Naive thymus-derived CD4-positive, alpha-beta T cell (primary cell): ENCODE results near the gene NOL9. TPM values are rescaled to one million over a fixed set of nuclear protein-coding genes. Genes with fewer than 3 reads are reported as not detected.

Experiments used
- ATAC-seq: fragments of 150-1000 bp; cut with Tn5 transposase; 2 replicates; pipeline ENCODE4 v1.10.0; 2021; ENCODE audit warnings: mild to moderate bottlenecking, moderate library complexity
- CTCF ChIA-PET: fragments of 350-600 bp; sonication (Branson Sonifier 250); formaldehyde crosslinking; loops from one replicate; lab custom pipeline; 2021; ENCODE audit warnings: antibody characterized with exemption; lab: Charles Lee
- POLR2A ChIA-PET: fragments of 350-600 bp; sonication (Branson Sonifier 250); formaldehyde crosslinking; loops from one replicate; lab custom pipeline; 2021; ENCODE audit warnings: antibody characterized with exemption, inconsistent platforms; lab: Charles Lee
- DNase-seq, 9 donors: peaks; one replicate each; pipeline versions ENCODE4 v3.0.0 to v3.0.0-alpha.2; 2020 to 2022; ENCODE audit warnings: mixed read lengths in 1 of 9
- H3K27ac ChIP-seq: one replicate; pipeline ENCODE4 v1.7.0; 2013; ENCODE audit warnings: mild to moderate bottlenecking, low read depth, low read length, moderate library complexity
- H3K27me3 ChIP-seq, 2 donors: one replicate each; pipeline ENCODE4 v1.7.0; 2013; ENCODE audit warnings: low read length in 2 of 2, mild to moderate bottlenecking in 2 of 2, moderate library complexity in 2 of 2; ENCODE audit not compliant: control insufficient read depth in 2 of 2, insufficient read depth in 2 of 2
- H3K36me3 ChIP-seq, 3 experiments: 1 replicate in 2 of 3; 2 replicates in 1 of 3; pipeline ENCODE4 v1.7.0; 2013; ENCODE audit warnings: low read length in 3 of 3, mild to moderate bottlenecking in 3 of 3, moderate library complexity in 1 of 3; ENCODE audit not compliant: insufficient read depth in 3 of 3, control insufficient read depth in 2 of 3
- H3K4me1 ChIP-seq, 2 donors: one replicate each; pipeline ENCODE4 v1.7.0; 2013; ENCODE audit warnings: low read length in 2 of 2, mild to moderate bottlenecking in 2 of 2, moderate library complexity in 1 of 2; ENCODE audit not compliant: control insufficient read depth in 2 of 2, insufficient read depth in 2 of 2
- H3K4me3 ChIP-seq: 2 replicates; pipeline ENCODE4 v1.7.0; 2013; ENCODE audit warnings: mild to moderate bottlenecking, low read length
- H3K9me3 ChIP-seq, 3 experiments: 1 replicate in 2 of 3; 2 replicates in 1 of 3; pipeline ENCODE4 v1.7.0; 2013; ENCODE audit warnings: low read length in 3 of 3; ENCODE audit not compliant: control insufficient read depth in 2 of 3
- H3K27ac Mint-ChIP-seq, 9 donors: one replicate each; pipeline ENCODE4 v1.8.0; 2020 to 2022; ENCODE audit warnings: mixed read lengths in 9 of 9, mild to moderate bottlenecking in 8 of 9, moderate library complexity in 5 of 9, inconsistent platforms in 2 of 9
- H3K27me3 Mint-ChIP-seq, 5 donors: one replicate each; pipeline ENCODE4 v1.8.0; 2021 to 2022; ENCODE audit warnings: mixed read lengths in 5 of 5, mild to moderate bottlenecking in 1 of 5
- H3K36me3 Mint-ChIP-seq, 5 donors: one replicate each; pipeline ENCODE4 v1.8.0; 2020 to 2022; ENCODE audit warnings: mixed read lengths in 5 of 5, mild to moderate bottlenecking in 3 of 5, inconsistent platforms in 1 of 5
- H3K4me1 Mint-ChIP-seq, 7 donors: one replicate each; pipeline ENCODE4 v1.8.0; 2020 to 2022; ENCODE audit warnings: mixed read lengths in 7 of 7, mild to moderate bottlenecking in 3 of 7, inconsistent platforms in 1 of 7
- H3K4me3 Mint-ChIP-seq, 10 donors: one replicate each; pipeline ENCODE4 v1.8.0; 2020 to 2022; ENCODE audit warnings: mild to moderate bottlenecking in 10 of 10, mixed read lengths in 10 of 10, moderate library complexity in 6 of 10, inconsistent platforms in 2 of 10
- H3K9me3 Mint-ChIP-seq, 11 donors: one replicate each; pipeline ENCODE4 v1.8.0; 2020 to 2022; ENCODE audit warnings: mixed read lengths in 11 of 11, mild to moderate bottlenecking in 4 of 11, inconsistent platforms in 1 of 11, moderate library complexity in 1 of 11
- intact Hi-C, 2 donors: fragments of 100-400 bp; cut with micrococcal nuclease; formaldehyde crosslinking; loops; one replicate each; pipeline ENCODE4 v1.15.1; 2023
- polyA plus RNA-seq, 2 donors: library from polyadenylated mRNA; unstranded; fragments of 300-500 nt; fragmentation: Illumina TruSeq; gene quantifications; one replicate each; pipeline ENCODE4 v1.2.3, GENCODE V29; 2021
- total RNA-seq, 6 experiments: library from RNA in 5 of 6; stranded (reverse) in 5 of 6; gene quantifications; 1 replicate in 5 of 6; 2 replicates in 1 of 6; pipeline ENCODE4 v1.2.3 and lab custom pipeline; 2021 to 2026

Gene NOL9
- total and polyA plus RNA-seq, 7 experiments from 2014 or later, result 13.4 to 80.6 (median 57.4) TPM

DNA sequence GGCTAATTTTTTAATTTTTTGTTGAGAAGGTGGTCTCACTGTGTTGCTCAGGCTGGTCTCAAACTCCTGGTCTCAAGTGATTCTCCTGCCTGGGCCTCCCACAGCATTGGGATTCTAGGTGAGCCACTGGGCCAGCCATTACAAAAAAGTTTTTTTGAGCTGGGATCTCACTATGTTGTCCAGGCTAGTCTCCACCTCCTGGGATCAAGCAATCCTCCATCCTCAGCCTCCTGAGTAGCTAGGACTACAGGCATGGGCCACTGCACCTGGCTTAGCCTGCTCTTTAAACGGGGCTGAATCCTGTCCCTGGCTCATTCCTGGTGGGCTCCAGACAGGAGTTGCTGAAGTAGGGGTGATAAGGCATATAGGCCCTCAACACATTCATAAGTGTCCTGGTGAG is 3.3 kb upstream of the NOL9 start:
- H3K27ac Mint-ChIP-seq, result no peak overlapping the region
- ATAC-seq (no peak), DNase-seq (no peak)
- POLR2A ChIA-PET, result interaction anchor here (0.8 to 5.1 kb wide), 4 partner anchors 12 to 67 kb away, joined by 3 to 43 read pairs (median 4); no protein-coding TSS in a partner anchor
- H3K4me3 ChIP-seq, result no peak overlapping the region
- CTCF ChIA-PET, result interaction anchor here (0.7 to 1.6 kb wide), 2 partner anchors 54 to 69 kb away, joined by 3 to 4 read pairs; no protein-coding TSS in a partner anchor
- no peaks in the 10 kb centered on the region for H3K9me3 ChIP-seq
- H3K4me1 Mint-ChIP-seq, result peaks cover 0 to 15% (median 14%) of the 10 kb centered on the region in 7 donors
- H3K36me3 Mint-ChIP-seq, result no peaks in the 10 kb centered on the region
- no peak overlapping the region for H3K4me3 Mint-ChIP-seq
- intact Hi-C loops, result loop anchor here (10.0 kb wide), 1 partner anchor 227 kb away; the partner anchor contains the start of gene CAMTA1 (in 2 of the 2)
- H3K27me3 Mint-ChIP-seq, result peaks cover 0 to 2% (median 0%) of the 10 kb centered on the region in 5 donors
- peaks cover 0 to 3% (median 0%) of the 10 kb centered on the region in 3 experiments for H3K36me3 ChIP-seq
- peaks cover 8 to 18% of the 10 kb centered on the region in 2 donors for H3K4me1 ChIP-seq
- no peaks in the 10 kb centered on the region for H3K27me3 ChIP-seq
- no peaks in the 10 kb centered on the region for H3K9me3 Mint-ChIP-seq
- H3K27ac ChIP-seq, result no peak overlapping the region

DNA sequence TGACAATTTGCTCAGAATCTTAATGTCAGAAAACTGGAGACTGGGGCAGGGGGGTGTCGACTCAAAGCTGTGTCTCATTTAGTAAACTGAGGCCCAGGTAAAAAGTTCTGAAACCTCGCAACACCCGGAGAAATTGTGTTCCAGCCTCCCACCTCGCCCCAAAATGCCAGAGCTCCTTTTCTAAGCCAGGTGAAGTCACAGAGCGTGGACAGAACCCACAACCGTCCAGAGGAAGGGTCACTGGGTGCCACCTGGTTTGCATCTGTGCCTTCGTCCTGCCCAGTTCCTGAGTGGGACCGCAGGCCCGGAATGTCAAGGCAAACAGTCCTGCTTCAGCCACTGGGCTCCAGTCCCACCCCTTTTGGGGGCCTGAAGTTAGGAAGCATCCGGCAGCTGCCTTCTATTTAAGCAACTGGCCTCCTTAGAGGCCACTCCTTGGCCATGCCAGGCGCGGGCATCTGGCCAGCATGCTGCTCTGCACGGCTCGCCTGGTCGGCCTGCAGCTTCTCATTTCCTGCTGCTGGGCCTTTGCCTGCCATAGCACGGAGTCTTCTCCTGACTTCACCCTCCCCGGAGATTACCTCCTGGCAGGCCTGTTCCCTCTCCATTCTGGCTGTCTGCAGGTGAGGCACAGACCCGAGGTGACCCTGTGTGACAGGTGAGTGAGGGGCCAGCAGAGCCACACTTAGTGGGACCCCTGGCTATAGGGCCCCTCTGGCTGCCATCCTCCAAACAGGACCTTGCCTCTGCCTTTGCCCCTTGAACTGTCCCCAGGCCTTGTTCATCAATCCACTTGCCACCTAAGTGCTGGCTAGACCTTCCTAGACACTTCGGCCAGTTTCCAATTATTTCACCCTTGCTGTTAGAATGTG is 830 bp upstream of the NOL9 start, which contains the start of gene TAS1R1:
TAS1R1 (plus strand) TSS at position 401 of the 872 bp plus-strand sequence; CDS start at position 468, 67 bp downstream.
- H3K27me3 ChIP-seq, result no peaks in the 10 kb centered on the region
- H3K36me3 ChIP-seq, result peaks cover 0 to 13% (median 3%) of the 10 kb centered on the region in 3 experiments
- Mint-ChIP-seq H3K27ac (peak within 1 kb of the TSS in 8 of 9 donors; percentile 60 to 90 (median 72)), H3K4me1 (peaks cover 0 to 25% (median 18%) of the 10 kb centered on the region in 7 donors), H3K4me3 (peak within 1 kb of the TSS; percentile 63 to 85 (median 78)), H3K27me3 (no peaks in the 10 kb centered on the region), H3K36me3 (peaks cover 0 to 4% (median 3%) of the 10 kb centered on the region in 5 donors), H3K9me3 (no peaks in the 10 kb centered on the region)
- DNase-seq, result no peak
- intact Hi-C loops, result loop anchor here (1.0 to 10.0 kb wide), 12 partner anchors 10 to 318 kb away; partner anchors contain the start of genes CAMTA1 (in 2 of the 2), DNAJC11 (in 2 of the 2), KLHL21 (in 2 of the 2) and PHF13 (in 2 of the 2)
- ATAC-seq, result no peak
- ChIA-PET POLR2A (interaction anchor here (0.6 to 5.1 kb wide), 20 partner anchors 9 to 96 kb away, joined by 3 to 72 read pairs (median 5); partner anchors contain the start of genes KLHL21, PHF13, PLEKHG5 and ZBTB48), CTCF (interaction anchor here (0.6 to 4.9 kb wide), 15 partner anchors 9 to 132 kb away, joined by 3 to 32 read pairs (median 6); partner anchors contain the start of genes KLHL21 and PLEKHG5)
- H3K4me3 ChIP-seq, result peak within 1 kb of the TSS; percentile 79
- no peaks in the 10 kb centered on the region for H3K9me3 ChIP-seq
- H3K27ac ChIP-seq, result peak within 1 kb of the TSS; percentile 83
- peaks cover 8 to 20% of the 10 kb centered on the region in 2 donors for H3K4me1 ChIP-seq

DNA sequence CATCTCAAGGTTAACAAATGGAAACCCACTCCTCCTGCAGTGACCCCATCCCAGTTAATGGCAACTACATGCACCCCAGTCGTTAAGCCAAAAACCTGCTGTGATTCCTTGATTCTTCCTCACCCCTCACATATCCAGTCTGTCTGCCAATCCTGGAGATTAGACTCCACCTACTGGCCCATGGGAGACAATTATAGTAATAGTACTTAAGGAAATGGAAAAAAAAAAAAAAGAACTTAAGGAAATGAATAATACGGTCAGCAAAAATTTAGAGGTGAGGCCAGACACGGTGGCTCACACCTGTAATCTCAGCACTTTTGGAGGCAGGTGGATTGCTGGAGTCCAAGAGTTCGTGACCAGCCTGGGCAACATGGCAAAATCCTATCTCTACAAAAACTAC is 7.0 kb downstream of the NOL9 start:
- no peaks in the 10 kb centered on the region for H3K27me3 Mint-ChIP-seq
- no peak for DNase-seq
- Histone ChIP-seq H3K4me1 (peaks cover 4 to 28% of the 10 kb centered on the region in 2 donors), H3K27me3 (no peaks in the 10 kb centered on the region), H3K36me3 (peaks cover 8 to 64% (median 20%) of the 10 kb centered on the region in 3 experiments), H3K9me3 (no peaks in the 10 kb centered on the region), H3K27ac (peak overlapping the region; percentile 68), H3K4me3 (no peak overlapping the region)
- intact Hi-C loops, result no loop called here
- POLR2A ChIA-PET, result interaction anchor here (0.6 to 3.2 kb wide), 11 partner anchors 8 to 87 kb away, joined by 3 to 43 read pairs (median 3); partner anchors contain the start of genes KLHL21, NOL9 and TAS1R1
- H3K4me1 Mint-ChIP-seq, result peaks cover 25 to 44% (median 33%) of the 10 kb centered on the region in 7 donors
- H3K4me3 Mint-ChIP-seq, result peak overlapping the region in 4 of 10 donors; percentile 62 to 76 (median 68)
- peak overlapping the region; percentile 73 to 99 (median 91) for H3K27ac Mint-ChIP-seq
- no peak for ATAC-seq
- peaks cover 9 to 46% (median 27%) of the 10 kb centered on the region in 5 donors for H3K36me3 Mint-ChIP-seq
- H3K9me3 Mint-ChIP-seq, result no peaks in the 10 kb centered on the region
- CTCF ChIA-PET, result interaction anchor here (0.7 to 1.6 kb wide), 2 partner anchors 88 to 98 kb away, joined by 3 to 4 read pairs; no protein-coding TSS in a partner anchor

DNA sequence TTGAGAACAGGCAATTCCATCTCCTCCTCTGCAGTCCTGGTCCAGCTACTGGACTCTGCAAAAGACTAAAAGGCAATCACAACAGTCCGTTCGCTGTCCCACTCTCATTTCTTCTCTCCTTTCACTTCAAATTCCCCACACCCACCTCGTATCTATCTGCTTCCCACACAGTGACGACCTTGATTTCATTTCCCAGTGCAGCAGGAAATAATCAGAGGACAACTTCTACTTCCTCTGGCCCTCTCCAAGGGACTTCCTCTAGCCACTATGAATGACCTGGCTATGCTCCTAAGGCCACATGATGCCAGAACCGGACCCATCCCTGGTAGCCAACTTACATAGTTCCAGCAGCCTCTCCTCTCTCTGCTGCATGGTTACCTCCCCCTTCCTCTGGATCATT is 8.0 kb downstream of the NOL9 start:
- ChIA-PET CTCF (interaction anchor here (1.1 to 1.6 kb wide), 4 partner anchors 8 to 97 kb away, joined by 3 to 6 read pairs (median 4); partner anchors contain the start of genes NOL9 and TAS1R1), POLR2A (interaction anchor here (0.8 to 3.2 kb wide), 15 partner anchors 9 to 86 kb away, joined by 3 to 43 read pairs (median 4); partner anchors contain the start of genes KLHL21, NOL9, PHF13 and PLEKHG5)
- Mint-ChIP-seq H3K36me3 (peaks cover 9 to 51% (median 30%) of the 10 kb centered on the region in 5 donors), H3K4me3 (peak overlapping the region; percentile 25 to 80 (median 66)), H3K27me3 (no peaks in the 10 kb centered on the region), H3K9me3 (no peaks in the 10 kb centered on the region), H3K4me1 (peaks cover 22 to 40% (median 36%) of the 10 kb centered on the region in 7 donors), H3K27ac (peak overlapping the region; percentile 73 to 99 (median 91))
- DNase-seq, result no peak
- H3K27me3 ChIP-seq, result no peaks in the 10 kb centered on the region
- no peak for ATAC-seq
- H3K4me3 ChIP-seq, result no peak overlapping the region
- peaks cover 4 to 28% of the 10 kb centered on the region in 2 donors for H3K4me1 ChIP-seq
- H3K9me3 ChIP-seq, result no peaks in the 10 kb centered on the region
- H3K27ac ChIP-seq, result peak overlapping the region; percentile 68
- peaks cover 8 to 72% (median 23%) of the 10 kb centered on the region in 3 experiments for H3K36me3 ChIP-seq
- intact Hi-C loops, result no loop called here

DNA sequence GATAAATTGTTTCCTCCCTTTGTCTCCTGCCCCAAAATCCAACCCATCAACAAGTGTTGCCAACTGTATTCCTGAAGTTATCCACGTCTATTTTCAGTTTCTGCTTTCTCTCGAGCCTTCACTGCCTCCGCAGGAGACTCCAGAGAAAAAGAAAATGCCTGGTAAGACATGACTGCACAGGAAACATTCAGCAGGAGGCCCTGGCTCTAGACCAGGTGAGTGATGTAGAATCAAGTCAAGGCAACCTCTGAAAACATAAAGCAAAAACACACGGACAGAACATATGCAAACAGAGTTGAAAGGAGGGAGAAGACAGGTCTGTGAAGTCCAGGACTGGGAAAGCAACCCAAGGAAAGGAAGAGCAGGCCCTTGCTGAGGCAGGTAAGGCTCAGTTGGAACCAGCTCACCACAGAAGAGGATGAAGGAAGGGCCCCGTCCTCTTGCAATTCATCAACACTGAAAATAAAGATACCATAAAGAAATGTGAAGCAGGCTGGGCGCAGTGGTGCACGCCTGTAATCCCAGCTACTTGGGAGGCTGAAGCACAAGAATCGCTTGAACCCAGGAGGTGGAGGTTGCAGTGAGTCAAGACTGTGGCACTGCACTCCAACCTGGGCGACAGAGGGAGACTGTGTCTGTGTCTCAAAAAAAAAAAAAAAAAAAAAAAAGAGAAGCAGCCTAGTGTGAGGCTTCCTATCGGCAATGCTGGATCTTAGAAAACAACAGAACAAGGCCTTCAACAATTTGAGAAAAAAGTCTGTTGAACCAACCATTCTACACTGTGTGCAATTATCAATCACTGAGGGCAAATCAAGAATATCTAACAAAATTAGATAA is 8.8 kb downstream of the NOL9 start:
- Histone ChIP-seq H3K4me3 (no peak overlapping the region), H3K27me3 (no peaks in the 10 kb centered on the region), H3K27ac (peak overlapping the region; percentile 68), H3K4me1 (peaks cover 4 to 28% of the 10 kb centered on the region in 2 donors), H3K36me3 (peaks cover 8 to 75% (median 26%) of the 10 kb centered on the region in 3 experiments), H3K9me3 (no peaks in the 10 kb centered on the region)
- Mint-ChIP-seq H3K4me3 (peak overlapping the region; percentile 30 to 80 (median 70)), H3K36me3 (peaks cover 9 to 54% (median 30%) of the 10 kb centered on the region in 5 donors), H3K27ac (peak overlapping the region; percentile 73 to 99 (median 94)), H3K9me3 (no peaks in the 10 kb centered on the region), H3K4me1 (peaks cover 22 to 40% (median 36%) of the 10 kb centered on the region in 7 donors), H3K27me3 (no peaks in the 10 kb centered on the region)
- ATAC-seq (peak; percentile 79), DNase-seq (peak in 7 of 9 donors; percentile 14 to 62 (median 48))
- POLR2A ChIA-PET, result interaction anchor here (0.5 to 3.2 kb wide), 15 partner anchors 9 to 101 kb away, joined by 3 to 43 read pairs (median 6); partner anchors contain the start of genes KLHL21, NOL9, PLEKHG5 and TAS1R1
- CTCF ChIA-PET, result interaction anchor here (0.6 to 1.6 kb wide), 9 partner anchors 9 to 96 kb away, joined by 3 to 6 read pairs (median 4); partner anchors contain the start of genes NOL9, PLEKHG5 and TAS1R1
- intact Hi-C loops, result loop anchor here in 1 of 2 donors (1.0 to 2.0 kb wide), 4 partner anchors 9 to 101 kb away; partner anchors contain the start of gene NOL9
